ENCODE results near the gene ABTB2. TPM values are rescaled to one million over a fixed set of nuclear protein-coding genes. Genes with fewer than 3 reads are reported as not detected.

The ABTB2 gene
- total and polyA plus RNA-seq, 2 experiments from 2014 or later: 8.7 to 9.9 TPM

DNA sequence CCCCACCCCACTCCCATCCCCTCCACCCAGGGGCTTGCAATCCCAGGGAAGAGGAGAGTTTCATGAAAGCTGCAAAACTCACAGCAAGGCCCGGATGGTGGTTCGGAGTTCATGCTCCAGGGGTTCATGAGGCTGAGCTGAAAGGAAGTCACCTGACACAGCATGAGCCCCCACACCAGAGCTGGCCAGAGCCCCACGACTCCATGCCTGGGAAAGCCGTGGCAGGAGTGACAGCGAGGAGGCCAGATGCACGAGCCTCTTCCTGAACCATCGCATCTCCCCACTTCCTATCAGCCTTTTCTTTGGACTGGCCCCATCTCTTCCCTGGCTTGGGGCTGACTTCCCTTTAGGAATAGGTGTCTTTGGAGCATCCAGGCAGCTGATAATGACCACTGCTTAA, 105.8 kb downstream of the ABTB2 start:
- Histone ChIP-seq H3K79me2 (ENCODE audit: insufficient read depth) (peaks cover 16% of the 10 kb centered on the region; the same call in 1 of the 2 replicates), H3K4me2 (ENCODE audit: unreplicated experiment) (peak overlapping the region; percentile 79), H3K27ac (peak overlapping the region; percentile 79), H3K36me3 (ENCODE audit: low read depth) (no peaks in the 10 kb centered on the region), H2AFZ (peak overlapping the region; percentile 44; the same call in 1 of the 2 replicates), H3F3A (ENCODE audit: insufficient read depth) (peaks cover 29% of the 10 kb centered on the region), H3K9me2 (ENCODE audit: insufficient read depth) (no peaks in the 10 kb centered on the region), H3K27me3 (replicated peaks; ENCODE audit: insufficient read depth) (no peaks in the 10 kb centered on the region), H3K9ac (0 out of 2 replicates have a peak overlapping the region, but pooled peaks have one; percentile 60), H3K4me1 (ENCODE audit: insufficient read depth) (peaks cover 16% of the 10 kb centered on the region), H4K20me1 (ENCODE audit: insufficient read depth) (no peaks in the 10 kb centered on the region), H3K9me3 (ENCODE audit: low read depth) (no peaks in the 10 kb centered on the region), H3K4me3 (peak overlapping the region; percentile 60; the same call in 1 of the 2 replicates)
- TF ChIP-seq EZH2 (IDR thresholded peaks at IDR 0.05; ENCODE audit: insufficient read depth, poor library complexity, severe bottlenecking) (no peak), EZH2phosphoT487 (IDR thresholded peaks at IDR 0.05; ENCODE audit: insufficient read depth, low read depth) (no peak)
- 57 to 58% methylated on average over 7 of the region's 7 CpGs for WGBS, 2 experiments (ENCODE audit: low coverage in 1 of 2, low lambda C conversion rate in 2 of 2, missing lambda C conversion rate in 2 of 2)
- in situ Hi-C loops (cut with MboI): no loop called here
- no peak for DNase-seq

DNA sequence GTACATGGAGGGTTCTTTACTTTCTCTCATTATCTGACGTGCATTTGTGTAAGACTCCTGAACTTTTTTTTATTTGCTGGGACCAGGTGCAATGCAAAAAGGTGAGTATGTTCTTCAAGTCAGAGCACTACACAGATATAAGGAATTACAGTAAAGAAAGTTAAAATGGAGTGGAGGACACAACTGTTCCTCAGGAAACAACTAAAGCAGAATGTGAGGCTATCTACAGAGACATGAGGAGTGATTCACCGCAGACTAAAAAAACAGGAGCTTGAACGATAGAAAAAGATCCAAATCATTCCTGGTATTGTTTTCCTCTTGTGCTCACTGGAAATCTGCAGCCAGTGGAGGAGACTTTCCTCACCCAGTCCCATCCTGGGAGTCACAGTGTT, 106.2 kb downstream of the ABTB2 start:
- 16 to 20% methylated on average over 3 of the region's 3 CpGs for WGBS, 2 experiments (ENCODE audit: low coverage in 1 of 2, low lambda C conversion rate in 2 of 2, missing lambda C conversion rate in 2 of 2)
- H3K9ac ChIP-seq: peak overlapping the region; percentile 60
- no peaks in the 10 kb centered on the region for H3K9me2 ChIP-seq (ENCODE audit: insufficient read depth)
- H3K27ac ChIP-seq: peak overlapping the region; percentile 79
- H3K4me3 ChIP-seq: peak overlapping the region; percentile 60
- peaks cover 29% of the 10 kb centered on the region for H3F3A ChIP-seq (ENCODE audit: insufficient read depth)
- peak overlapping the region; percentile 79 for H3K4me2 ChIP-seq (ENCODE audit: unreplicated experiment)
- H3K9me3 ChIP-seq (ENCODE audit: low read depth): no peaks in the 10 kb centered on the region
- no peaks in the 10 kb centered on the region for H4K20me1 ChIP-seq (ENCODE audit: insufficient read depth)
- peak; percentile 74 for DNase-seq
- no peaks in the 10 kb centered on the region for H3K27me3 ChIP-seq (replicated peaks; ENCODE audit: insufficient read depth)
- peaks cover 16% of the 10 kb centered on the region for H3K4me1 ChIP-seq (ENCODE audit: insufficient read depth)
- in situ Hi-C loops (cut with MboI): no loop called here
- no peaks in the 10 kb centered on the region for H3K36me3 ChIP-seq (ENCODE audit: low read depth)
- TF ChIP-seq EZH2 (IDR thresholded peaks at IDR 0.05; ENCODE audit: insufficient read depth, poor library complexity, severe bottlenecking): no peak
- TF ChIP-seq EZH2phosphoT487 (IDR thresholded peaks at IDR 0.05; ENCODE audit: insufficient read depth, low read depth): no peak
- H2AFZ ChIP-seq: peak overlapping the region; percentile 44
- H3K79me2 ChIP-seq (ENCODE audit: insufficient read depth): 0 out of 2 replicates have a peak, but pooled peaks cover 11% of the 10 kb centered on the region

DNA sequence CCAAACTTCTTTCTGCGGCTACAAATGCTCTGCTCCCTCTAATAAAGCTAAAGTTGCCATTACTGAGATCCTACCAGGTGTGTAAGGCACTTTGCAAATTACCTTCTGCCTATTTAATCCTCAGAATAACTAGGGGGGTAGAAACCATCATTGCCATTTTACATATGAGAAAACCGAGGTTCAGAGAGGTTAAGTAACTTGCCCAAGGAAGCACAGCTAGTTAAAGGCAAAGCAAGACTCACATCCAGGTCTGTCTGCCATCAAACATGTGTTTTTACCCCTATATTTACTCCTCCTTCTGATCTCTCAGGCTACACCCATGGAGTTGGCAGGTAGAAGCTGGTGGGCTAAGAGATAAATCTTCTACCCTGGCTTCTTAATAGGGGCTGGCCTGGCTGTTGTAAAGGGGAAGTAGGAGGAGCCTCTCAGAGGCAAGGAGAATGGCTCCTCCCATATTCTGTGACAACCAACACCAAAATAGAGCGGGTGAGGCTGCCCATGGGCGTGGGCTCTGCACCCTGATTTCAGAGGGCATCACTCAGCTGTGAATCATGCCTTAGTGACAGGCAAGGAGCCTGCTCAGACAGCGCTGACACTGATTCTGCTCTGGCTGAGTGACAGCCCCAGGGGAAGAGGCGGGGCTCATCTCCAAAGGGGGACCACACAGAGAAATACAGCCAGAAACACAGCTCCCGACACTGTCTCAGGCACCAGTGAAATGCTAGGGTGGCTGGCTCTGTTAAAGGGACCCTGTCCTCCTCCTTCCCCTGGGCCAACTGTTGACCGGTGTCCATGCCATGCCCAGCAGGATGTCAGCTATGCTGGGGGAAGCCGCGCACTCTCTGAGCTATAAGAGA, 106.8 kb downstream of the ABTB2 start:
- peak overlapping the region; percentile 79 for H3K27ac ChIP-seq
- no peaks in the 10 kb centered on the region for H3K9me3 ChIP-seq (ENCODE audit: low read depth)
- H3K79me2 ChIP-seq (ENCODE audit: insufficient read depth): 0 out of 2 replicates have a peak, but pooled peaks cover 10% of the 10 kb centered on the region
- peak overlapping the region; percentile 44 for H2AFZ ChIP-seq
- no peaks in the 10 kb centered on the region for H3K27me3 ChIP-seq (replicated peaks; ENCODE audit: insufficient read depth)
- peak; percentile 80 for DNase-seq
- no peaks in the 10 kb centered on the region for H3K36me3 ChIP-seq (ENCODE audit: low read depth)
- TF ChIP-seq EZH2phosphoT487 (IDR thresholded peaks at IDR 0.05; ENCODE audit: insufficient read depth, low read depth) (no peak), EZH2 (IDR thresholded peaks at IDR 0.05; ENCODE audit: insufficient read depth, poor library complexity, severe bottlenecking) (no peak)
- peaks cover 16% of the 10 kb centered on the region for H3K4me1 ChIP-seq (ENCODE audit: insufficient read depth)
- WGBS, 2 experiments (ENCODE audit: low coverage in 1 of 2, low lambda C conversion rate in 2 of 2, missing lambda C conversion rate in 2 of 2): 27 to 30% methylated on average over 10 of the region's 10 CpGs
- H3K9ac ChIP-seq: peak overlapping the region; percentile 60
- peak overlapping the region; percentile 79 for H3K4me2 ChIP-seq (ENCODE audit: unreplicated experiment)
- peaks cover 29% of the 10 kb centered on the region for H3F3A ChIP-seq (ENCODE audit: insufficient read depth)
- peak overlapping the region; percentile 60 for H3K4me3 ChIP-seq
- H4K20me1 ChIP-seq (ENCODE audit: insufficient read depth): no peaks in the 10 kb centered on the region
- H3K9me2 ChIP-seq (ENCODE audit: insufficient read depth): no peaks in the 10 kb centered on the region
- in situ Hi-C loops (cut with MboI): no loop called here

DNA sequence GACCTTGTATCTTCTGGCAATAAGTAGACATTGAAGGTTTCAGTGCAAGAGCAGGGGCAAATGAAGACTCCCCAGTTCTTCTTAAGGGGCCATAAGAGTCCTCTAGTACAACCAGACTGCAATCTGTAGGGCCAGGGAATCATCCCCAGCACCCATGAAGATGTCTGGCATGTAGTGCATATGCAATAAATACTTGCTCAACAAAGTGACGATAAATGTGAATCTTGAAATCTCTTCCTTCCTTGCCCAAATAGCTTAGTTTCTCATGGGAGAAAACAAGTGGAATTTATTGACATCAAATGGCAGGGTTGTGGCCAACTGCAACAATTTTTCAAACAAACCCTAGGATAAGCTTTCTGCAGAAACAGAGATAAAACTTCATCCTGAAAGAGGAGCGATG, 107.6 kb downstream of the ABTB2 start:
- DNase-seq: no peak
- Histone ChIP-seq H3K79me2 (ENCODE audit: insufficient read depth) (0 out of 2 replicates have a peak, but pooled peaks cover 10% of the 10 kb centered on the region), H3K4me2 (ENCODE audit: unreplicated experiment) (no peak overlapping the region), H3K27me3 (replicated peaks; ENCODE audit: insufficient read depth) (no peaks in the 10 kb centered on the region), H3K36me3 (ENCODE audit: low read depth) (no peaks in the 10 kb centered on the region), H3K27ac (no peak overlapping the region), H3K4me1 (ENCODE audit: insufficient read depth) (peaks cover 16% of the 10 kb centered on the region), H3K9me2 (ENCODE audit: insufficient read depth) (no peaks in the 10 kb centered on the region), H3K9me3 (ENCODE audit: low read depth) (no peaks in the 10 kb centered on the region), H3F3A (ENCODE audit: insufficient read depth) (peaks cover 29% of the 10 kb centered on the region), H4K20me1 (ENCODE audit: insufficient read depth) (no peaks in the 10 kb centered on the region), H3K4me3 (no peak overlapping the region), H2AFZ (no peak overlapping the region), H3K9ac (no peak overlapping the region)
- in situ Hi-C loops (cut with MboI): no loop called here
- 76 to 81% methylated on average over 2 of the region's 2 CpGs for WGBS, 2 experiments (ENCODE audit: low coverage in 1 of 2, low lambda C conversion rate in 2 of 2, missing lambda C conversion rate in 2 of 2)
- TF ChIP-seq EZH2phosphoT487 (IDR thresholded peaks at IDR 0.05; ENCODE audit: insufficient read depth, low read depth): no peak
- no peak for TF ChIP-seq EZH2 (IDR thresholded peaks at IDR 0.05; ENCODE audit: insufficient read depth, poor library complexity, severe bottlenecking)

Measured in GM23248 (cell line).